Nephron progenitor cell (in vitro differentiated cells): ENCODE results near the gene MYL4.
"Not testable (repeated sequence)": the region's sequence is repeated elsewhere in the genome, so short reads cannot be mapped to it uniquely, and the experiment has no call there.

ENCODE experiments used
- DNase-seq: peaks from one replicate; pipeline ENCODE4 v3.0.0; 2021
- H3K27ac Mint-ChIP-seq: 2 replicates; pipeline ENCODE4 v1.8.0; 2021; ENCODE audit warnings: mild to moderate bottlenecking, moderate library complexity, mixed read lengths
- H3K27me3 Mint-ChIP-seq: 2 replicates; pipeline ENCODE4 v1.8.0; 2021; ENCODE audit warnings: mild to moderate bottlenecking, low read depth, mixed read lengths; ENCODE audit not compliant: poor library complexity
- H3K36me3 Mint-ChIP-seq: 2 replicates; pipeline ENCODE4 v1.8.0; 2021; ENCODE audit warnings: low read depth, mixed read lengths
- H3K4me1 Mint-ChIP-seq: 2 replicates; pipeline ENCODE4 v1.8.0; 2021; ENCODE audit warnings: mixed read lengths
- H3K4me3 Mint-ChIP-seq: 2 replicates; pipeline ENCODE4 v1.8.0; 2021; ENCODE audit warnings: mild to moderate bottlenecking, moderate library complexity, mixed read lengths
- H3K9me3 Mint-ChIP-seq: 2 replicates; pipeline ENCODE4 v1.8.0; 2021; ENCODE audit warnings: mild to moderate bottlenecking, moderate library complexity, mixed read lengths
- CTCF ChIP-seq: fragments of 200-600 bp; sonication (generic); IDR thresholded peaks from 2 replicates; pipeline ENCODE4 v1.5.0; 2021; ENCODE audit warnings: antibody characterized with exemption

Gene MYL4

GRCh38 chr17:47223007-47223406, 13.9 kb downstream of the MYL4 start:
- Mint-ChIP-seq H3K4me3 (no peak overlapping the region), H3K4me1 (peaks cover 37% of the 10 kb centered on the region), H3K9me3 (peaks cover 36% of the 10 kb centered on the region), H3K36me3 (peaks cover 17% of the 10 kb centered on the region), H3K27me3 (peaks cover 12% of the 10 kb centered on the region), H3K27ac (no peak overlapping the region)
- no peak for DNase-seq
- no peak for TF ChIP-seq CTCF

DNA sequence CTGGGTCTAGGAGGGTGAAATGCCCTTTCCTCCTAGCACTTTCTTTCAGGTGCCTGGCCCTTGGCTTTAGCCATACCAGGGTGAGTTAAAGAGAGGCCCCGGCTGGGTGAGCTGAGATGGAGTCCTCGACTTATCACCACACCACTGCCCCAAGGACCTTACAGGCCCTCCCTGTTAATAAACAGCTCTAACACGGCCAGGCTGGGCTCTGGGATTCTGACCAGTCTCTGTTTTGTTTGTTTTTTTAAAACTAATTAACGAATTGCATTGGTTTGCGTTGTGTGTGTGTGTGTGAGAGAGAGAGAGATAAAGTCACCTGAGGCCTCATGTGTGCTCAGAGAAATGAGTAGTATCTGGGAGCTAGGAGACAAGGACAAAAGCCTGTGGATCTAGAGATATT, 14.3 kb downstream of the MYL4 start:
- no peak overlapping the region for H3K27ac Mint-ChIP-seq
- no peak for DNase-seq
- peaks cover 17% of the 10 kb centered on the region for H3K36me3 Mint-ChIP-seq
- H3K4me1 Mint-ChIP-seq = peaks cover 37% of the 10 kb centered on the region
- H3K9me3 Mint-ChIP-seq = peaks cover 36% of the 10 kb centered on the region
- no peak overlapping the region for H3K4me3 Mint-ChIP-seq
- H3K27me3 Mint-ChIP-seq = peaks cover 10% of the 10 kb centered on the region
- no peak for TF ChIP-seq CTCF

GRCh38 chr17:47224077-47224476, 14.9 kb downstream of the MYL4 start:
- H3K4me3 Mint-ChIP-seq, H3K27ac Mint-ChIP-seq, DNase-seq: not testable (repeated sequence)
- H3K4me1 Mint-ChIP-seq = peaks cover 35% of the 10 kb centered on the region
- H3K36me3 Mint-ChIP-seq = peaks cover 17% of the 10 kb centered on the region
- peaks cover 10% of the 10 kb centered on the region for H3K27me3 Mint-ChIP-seq
- peaks cover 36% of the 10 kb centered on the region for H3K9me3 Mint-ChIP-seq

DNA sequence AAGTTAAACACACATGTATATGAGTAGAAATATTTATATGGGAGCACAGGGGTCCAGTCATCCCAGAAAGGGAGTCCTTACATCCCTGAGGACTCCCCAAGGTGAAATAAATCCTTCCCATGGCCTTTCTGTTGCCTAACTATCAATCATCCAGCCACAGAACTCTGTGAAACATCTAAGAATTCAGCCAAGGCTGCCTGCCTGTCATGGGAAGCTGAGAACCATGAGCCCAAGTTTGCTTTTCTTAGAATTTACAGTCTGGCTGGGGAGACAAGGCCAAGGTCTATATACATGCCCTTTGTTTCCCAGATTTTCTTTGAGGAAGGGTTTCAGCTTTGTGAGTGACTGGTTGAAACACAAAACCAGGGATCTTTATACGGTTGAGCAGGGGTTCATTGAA, 15.8 kb downstream of the MYL4 start:
- no peak for TF ChIP-seq CTCF
- peaks cover 17% of the 10 kb centered on the region for H3K36me3 Mint-ChIP-seq
- peaks cover 6% of the 10 kb centered on the region for H3K27me3 Mint-ChIP-seq
- peaks cover 36% of the 10 kb centered on the region for H3K9me3 Mint-ChIP-seq
- no peak overlapping the region for H3K4me3 Mint-ChIP-seq
- peaks cover 34% of the 10 kb centered on the region for H3K4me1 Mint-ChIP-seq
- H3K27ac Mint-ChIP-seq = peak overlapping the region; percentile 66
- DNase-seq = no peak

GRCh38 chr17:47225436-47225858, 16.3 kb downstream of the MYL4 start:
- peaks cover 34% of the 10 kb centered on the region for H3K4me1 Mint-ChIP-seq
- H3K36me3 Mint-ChIP-seq = peaks cover 17% of the 10 kb centered on the region
- H3K27me3 Mint-ChIP-seq = peaks cover 4% of the 10 kb centered on the region
- H3K27ac Mint-ChIP-seq = no peak overlapping the region
- no peak for DNase-seq
- H3K9me3 Mint-ChIP-seq = peaks cover 36% of the 10 kb centered on the region
- H3K4me3 Mint-ChIP-seq = no peak overlapping the region
- TF ChIP-seq CTCF = no peak

DNA sequence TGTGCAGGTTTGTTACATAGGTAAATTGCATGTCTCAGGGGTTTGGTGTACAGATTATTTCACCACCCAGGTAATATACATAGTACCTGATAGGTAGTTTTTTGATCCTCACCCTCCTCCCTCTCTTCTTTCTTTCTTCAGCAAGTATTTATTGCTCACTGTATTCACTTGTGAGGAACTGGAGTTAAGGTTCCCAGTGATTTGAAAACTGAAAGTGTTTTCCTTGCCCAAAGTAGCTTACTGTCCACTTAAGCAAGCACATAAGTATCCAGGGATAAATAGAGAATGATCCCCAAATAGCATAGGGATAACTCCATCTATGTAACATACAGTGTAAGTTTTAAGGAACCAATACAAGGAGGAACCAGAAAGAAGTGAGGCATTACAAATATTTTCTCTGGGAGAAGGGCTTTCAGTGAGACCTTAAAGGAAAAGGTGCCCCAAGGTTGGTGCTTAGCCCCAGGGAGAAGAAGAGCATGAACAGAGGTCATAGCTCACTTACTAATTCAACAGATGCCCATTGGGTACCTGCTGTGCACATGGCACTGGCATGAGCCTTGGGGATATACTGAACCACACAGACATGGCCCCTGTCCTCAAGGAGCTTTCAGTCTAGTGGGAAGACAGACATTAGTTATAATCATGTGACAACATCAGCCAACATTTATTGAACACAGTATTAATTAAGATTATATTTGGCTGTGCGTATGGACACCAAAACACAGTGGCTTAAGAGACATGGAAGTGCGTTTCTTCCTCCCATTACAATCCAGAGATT, 17.0 kb downstream of the MYL4 start:
- Mint-ChIP-seq H3K27ac (no peak overlapping the region), H3K9me3 (peaks cover 36% of the 10 kb centered on the region), H3K36me3 (peaks cover 17% of the 10 kb centered on the region), H3K4me3 (no peak overlapping the region), H3K4me1 (peaks cover 38% of the 10 kb centered on the region), H3K27me3 (peaks cover 6% of the 10 kb centered on the region)
- TF ChIP-seq CTCF = no peak
- DNase-seq = no peak
